Endothelial cell of umbilical vein (primary cell): ENCODE measurements around the gene TMEM132E. TPM values are rescaled to one million over a fixed set of nuclear protein-coding genes. Genes with fewer than 3 reads are reported as not detected.

Source experiments
- BruUV-seq: library from RNA; stranded (reverse); fragments of 400-500 nt; replicated peaks from 2 replicates; lab custom pipeline; 2021; lab: Mats Ljungman, UMichigan
- CTCF ChIA-PET: fragments of 300-600, 350-600 bp; sonication (Branson Sonifier 250); formaldehyde crosslinking; loops from one replicate; lab custom pipeline; 2021; ENCODE audit warnings: antibody characterized with exemption, inconsistent platforms; lab: Charles Lee
- POLR2A ChIA-PET: fragments of 300-600, 350-600 bp; sonication (Branson Sonifier 250); formaldehyde crosslinking; loops from one replicate; lab custom pipeline; 2021; ENCODE audit warnings: antibody characterized with exemption, inconsistent platforms; lab: Charles Lee
- DNase-seq: peaks from one replicate; pipeline ENCODE4 v3.0.0-alpha.2; 2011; ENCODE audit warnings: low read depth, low spot score
- FAIRE-seq: peaks from 2 replicates; lab custom pipeline; 2011; peaks lifted over from hg19 to GRCh38; lab: Jason Lieb, UNC
- H2AFZ ChIP-seq: 2 replicates; pipeline ENCODE4 v1.6.0; 2012; ENCODE audit warnings: low read depth, low read length, control low read depth, inconsistent platforms
- H3K27ac ChIP-seq: 2 replicates; pipeline ENCODE4 v1.5.1; 2011; ENCODE audit warnings: low read depth, mild to moderate bottlenecking, control low read depth, low read length, moderate library complexity; ENCODE audit not compliant: insufficient read depth
- H3K27me3 ChIP-seq, 2 experiments: 2 replicates each; pipeline versions ENCODE4 v1.6.0 to v1.6.1; 2011; ENCODE audit warnings: low read length in 2 of 2, mixed read lengths in 1 of 2; ENCODE audit not compliant: control insufficient read depth in 2 of 2, insufficient read depth in 2 of 2
- H3K36me3 ChIP-seq, 2 experiments: 2 replicates in 1 of 2; 3 replicates in 1 of 2; pipeline ENCODE4 v1.5.1; 2011; ENCODE audit warnings: low read length in 2 of 2, mild to moderate bottlenecking in 1 of 2, moderate library complexity in 1 of 2; ENCODE audit not compliant: control insufficient read depth in 2 of 2, insufficient read depth in 2 of 2; ENCODE audit errors: extremely low read depth in 1 of 2
- H3K4me1 ChIP-seq: 3 replicates; pipeline ENCODE4 v1.5.1; 2011; ENCODE audit warnings: mild to moderate bottlenecking, low read length; ENCODE audit not compliant: control insufficient read depth, insufficient read depth; ENCODE audit errors: extremely low read depth
- H3K4me2 ChIP-seq: 2 replicates; pipeline ENCODE4 v1.6.1; 2011; ENCODE audit warnings: low read length, control low read depth, mixed read lengths; ENCODE audit not compliant: insufficient read depth
- H3K4me3 ChIP-seq, 3 experiments: fragments of 200-600 bp in 1 of 3; sonication (generic), shearing (Covaris generic) in 1 of 3; replicated peaks in 1 of 3; 2 replicates each; pipeline ENCODE4 v1.5.1; 2011 to 2016; ENCODE audit warnings: control low read depth in 3 of 3, low read length in 3 of 3, mild to moderate bottlenecking in 2 of 3, inconsistent platforms in 1 of 3, low read depth in 1 of 3, moderate library complexity in 1 of 3; ENCODE audit not compliant: insufficient read depth in 1 of 3
- H3K79me2 ChIP-seq: 2 replicates; pipeline ENCODE4 v1.6.0; 2012; ENCODE audit warnings: low read length, inconsistent platforms; ENCODE audit not compliant: control insufficient read depth, insufficient read depth
- H3K9ac ChIP-seq: replicated peaks from 2 replicates; pipeline ENCODE3; 2011; ENCODE audit warnings: low read length, control low read depth; ENCODE audit not compliant: insufficient read depth; ENCODE audit errors: extremely low read depth
- H3K9me1 ChIP-seq: replicated peaks from 3 replicates; pipeline ENCODE4 v1.6.0; 2011; ENCODE audit warnings: mild to moderate bottlenecking, low read length; ENCODE audit not compliant: control insufficient read depth, insufficient read depth; ENCODE audit errors: extremely low read depth
- H3K9me3 ChIP-seq: replicated peaks from 2 replicates; pipeline ENCODE4 v1.5.1; 2012; ENCODE audit warnings: low read length, inconsistent platforms; ENCODE audit not compliant: control insufficient read depth, insufficient read depth
- H4K20me1 ChIP-seq: replicated peaks from 2 replicates; pipeline ENCODE3; 2011; ENCODE audit warnings: mild to moderate bottlenecking, low read length; ENCODE audit not compliant: control insufficient read depth, insufficient read depth; ENCODE audit errors: extremely low read depth
- CTCF ChIP-seq, 2 donors: IDR thresholded peaks; 1 replicate in 1 of 2; 2 replicates in 1 of 2; pipeline ENCODE4 v1.5.1; 2011; ENCODE audit warnings: low read length in 2 of 2, mild to moderate bottlenecking in 2 of 2, moderate library complexity in 2 of 2, control low read depth in 1 of 2, inconsistent platforms in 1 of 2, low read depth in 1 of 2; ENCODE audit not compliant: insufficient read depth in 1 of 2; ENCODE audit errors: extremely low read depth in 1 of 2
- EZH2 ChIP-seq: IDR thresholded peaks from 2 replicates; pipeline ENCODE4 v1.6.1; 2012; ENCODE audit warnings: borderline replicate concordance, low read depth, mild to moderate bottlenecking, moderate library complexity, low read length, inconsistent platforms; ENCODE audit not compliant: severe bottlenecking
- FOS ChIP-seq: IDR thresholded peaks from 2 replicates; pipeline ENCODE4 v1.6.1; 2011; ENCODE audit warnings: mild to moderate bottlenecking, low read length, moderate library complexity, borderline replicate concordance; ENCODE audit not compliant: insufficient read depth
- GATA2 ChIP-seq: IDR thresholded peaks from 2 replicates; pipeline ENCODE4 v1.7.0; 2011; ENCODE audit warnings: low read depth, mild to moderate bottlenecking, moderate library complexity, mixed read lengths, low read length; ENCODE audit not compliant: insufficient read length, insufficient read depth
- JUN ChIP-seq: IDR thresholded peaks from 2 replicates; pipeline ENCODE4 v1.6.1; 2011; ENCODE audit warnings: borderline replicate concordance, low read depth; ENCODE audit not compliant: insufficient read length, insufficient read depth
- MYC ChIP-seq: IDR thresholded peaks from one replicate; pipeline ENCODE4 v1.6.1; 2011; ENCODE audit warnings: mild to moderate bottlenecking, low read depth, low read length
- POLR2A ChIP-seq: IDR thresholded peaks from 2 replicates; pipeline ENCODE4 v1.6.1; 2012; ENCODE audit warnings: low read depth, mild to moderate bottlenecking, control low read depth, low read length
- POLR2AphosphoS5 ChIP-seq: IDR thresholded peaks from 2 replicates; pipeline ENCODE4 v1.6.1; 2012; ENCODE audit warnings: low read depth, mild to moderate bottlenecking, control low read depth, low read length, moderate library complexity; ENCODE audit not compliant: insufficient read depth
- dilution Hi-C: fragments of 300-500 bp; cut with MboI; formaldehyde crosslinking; loops from one replicate; pipeline ENCODE4 v1.15.0; 2019; ENCODE audit warnings: low sequenced_read_pairs; ENCODE audit not compliant: extremely low pct_ligation_motif_present
- intact Hi-C: fragments of 100-400 bp; cut with micrococcal nuclease; formaldehyde crosslinking; loops from one replicate; pipeline ENCODE4 v1.10.0; 2022
- polyA plus RNA-seq, 4 experiments: library from polyadenylated mRNA; depleted of rRNA in 3 of 4; stranded (reverse) in 3 of 4; unstranded in 1 of 4; fragments of >200 nt; gene quantifications; 2 replicates each; pipeline versions ENCODE4 v1.2.1 to v1.2.3, GENCODE V29; 2011 to 2012; ENCODE audit warnings: missing spikeins in 1 of 4
- total RNA-seq: library from RNA; stranded (reverse); gene quantifications from 2 replicates; pipeline ENCODE4 v1.2.3, GENCODE V29; 2021
- TF ChIP-seq, protein P1 (sequence below): IDR thresholded peaks from 2 replicates; pipeline ENCODE4 v1.6.1; 2011; ENCODE audit not compliant: insufficient read depth, insufficient read length

TMEM132E gene
- total and polyA plus RNA-seq, 2 donors (not counting 3 experiments of a cell fraction or from before 2014, with no cell fraction given), result not detected

GRCh38 chr17:34532281-34533065 lies 46.9 kb upstream of the TMEM132E start:
- FAIRE-seq, result no peak
- H3K27me3 ChIP-seq, result no peaks in the 10 kb centered on the region
- ChIA-PET POLR2A (no interaction called here), CTCF (interaction anchor here (0.7 to 1.9 kb wide), 2 partner anchors 10 to 11 kb away, joined by 4 to 12 read pairs; no protein-coding TSS in a partner anchor)
- intact Hi-C loops (no loop called here), dilution Hi-C loops (no loop called here)
- H3K27ac ChIP-seq, result no peak overlapping the region
- H3K79me2 ChIP-seq, result no peaks in the 10 kb centered on the region
- no TSS peak for BruUV-seq
- no peak for DNase-seq
- H2AFZ ChIP-seq, result no peak overlapping the region
- H4K20me1 ChIP-seq, result no peaks in the 10 kb centered on the region
- no peak overlapping the region for H3K9ac ChIP-seq
- no peaks in the 10 kb centered on the region for H3K9me1 ChIP-seq
- H3K9me3 ChIP-seq, result no peaks in the 10 kb centered on the region
- no peaks in the 10 kb centered on the region for H3K36me3 ChIP-seq
- no peak overlapping the region for H3K4me2 ChIP-seq
- H3K4me1 ChIP-seq, result no peaks in the 10 kb centered on the region
- no peak overlapping the region for H3K4me3 ChIP-seq
- TF ChIP-seq GATA2 (no peak), EZH2 (no peak), POLR2AphosphoS5 (no peak), JUN (no peak), FOS (no peak), MYC (no peak), POLR2A (no peak), CTCF (IDR thresholded peaks at IDR 0.05; ENCODE audit: extremely low read depth in 1 of 2, insufficient read depth in 1 of 2, low read depth in 1 of 2, low read length in 2 of 2) (no peak)
- TF ChIP-seq, protein P1, sequence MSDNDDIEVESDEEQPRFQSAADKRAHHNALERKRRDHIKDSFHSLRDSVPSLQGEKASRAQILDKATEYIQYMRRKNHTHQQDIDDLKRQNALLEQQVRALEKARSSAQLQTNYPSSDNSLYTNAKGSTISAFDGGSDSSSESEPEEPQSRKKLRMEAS, result no peak
